MG63 (cell line): Measurements from ENCODE around the gene TRAF2. TPM values are rescaled to one million over a fixed set of nuclear protein-coding genes. Genes with fewer than 3 reads are reported as not detected.

Source experiments
- DNase-seq: peaks from one replicate; pipeline ENCODE4 v3.0.0-alpha.2; 2020
- H3K27me3 ChIP-seq: fragments of 250-450 bp; sonication (Bioruptor Pico); 2 replicates; pipeline ENCODE4 v1.5.1; 2020; ENCODE audit warnings: mild to moderate bottlenecking, moderate library complexity
- H3K36me3 ChIP-seq: fragments of 250-450 bp; sonication (Bioruptor Pico); 2 replicates; pipeline ENCODE4 v1.5.1; 2020; ENCODE audit warnings: mild to moderate bottlenecking, moderate library complexity
- H3K4me3 ChIP-seq: fragments of 250-450 bp; sonication (Bioruptor Pico); 2 replicates; pipeline ENCODE4 v1.5.1; 2020; ENCODE audit warnings: mild to moderate bottlenecking, moderate library complexity
- H3K9me3 ChIP-seq: fragments of 250-450 bp; sonication (Bioruptor Pico); 2 replicates; pipeline ENCODE4 v1.5.1; 2020; ENCODE audit warnings: mild to moderate bottlenecking, moderate library complexity
- total RNA-seq: library from RNA; depleted of rRNA; stranded (reverse); fragments of >200 nt; shearing (Covaris generic); gene quantifications from 2 replicates; pipeline ENCODE4 v1.2.3, GENCODE V29; 2014; ENCODE audit warnings: low replicate concordance

Gene TRAF2
- total RNA-seq, 1 experiment from 2014 or later = 46.5 TPM

GRCh38 chr9:136930014-136930413 is 43.7 kb downstream of the TRAF2 start:
- H3K4me3 ChIP-seq = no peak overlapping the region
- H3K27me3 ChIP-seq = no peaks in the 10 kb centered on the region
- peaks cover 62% of the 10 kb centered on the region for H3K36me3 ChIP-seq
- no peak for DNase-seq
- peaks cover 2% of the 10 kb centered on the region; the same call in 1 of the 2 replicates for H3K9me3 ChIP-seq

- peaks cover 2% of the 10 kb centered on the region; the same call in 1 of the 2 replicates for H3K9me3 ChIP-seq
- no peak for DNase-seq
- no peaks in the 10 kb centered on the region for H3K27me3 ChIP-seq
- peaks cover 48% of the 10 kb centered on the region for H3K36me3 ChIP-seq
- H3K4me3 ChIP-seq = no peak overlapping the region
These were observed 45.4 kb downstream of the TRAF2 start for GRCh38 chr9:136931611-136932130.

- Histone ChIP-seq H3K9me3 (peaks cover 2% of the 10 kb centered on the region; the same call in 1 of the 2 replicates), H3K4me3 (no peak overlapping the region), H3K27me3 (no peaks in the 10 kb centered on the region)
These were observed 48.0 kb downstream of the TRAF2 start for GRCh38 chr9:136934277-136934676.

GRCh38 chr9:136935651-136936050 is 49.3 kb downstream of the TRAF2 start:
- no peak for DNase-seq
- Histone ChIP-seq H3K9me3 (peaks cover 2% of the 10 kb centered on the region; the same call in 1 of the 2 replicates), H3K27me3 (no peaks in the 10 kb centered on the region), H3K4me3 (no peak overlapping the region), H3K36me3 (peaks cover 43% of the 10 kb centered on the region)

More at GRCh38 chr9:136934277-136934676, 48.0 kb downstream of the TRAF2 start:
- DNase-seq = no peak
- H3K36me3 ChIP-seq = peaks cover 45% of the 10 kb centered on the region

- Histone ChIP-seq H3K9me3 (no peaks in the 10 kb centered on the region; the same call in 1 of the 2 replicates), H3K4me3 (no peak overlapping the region), H3K27me3 (no peaks in the 10 kb centered on the region), H3K36me3 (peaks cover 47% of the 10 kb centered on the region)
- DNase-seq = no peak
These were observed 50.4 kb downstream of the TRAF2 start for GRCh38 chr9:136936645-136937170.

GRCh38 chr9:136937186-136938001 is 51.1 kb downstream of the TRAF2 start:
- no peaks in the 10 kb centered on the region for H3K9me3 ChIP-seq
- H3K36me3 ChIP-seq = peaks cover 50% of the 10 kb centered on the region
- no peak for DNase-seq
- no peak overlapping the region for H3K4me3 ChIP-seq
- H3K27me3 ChIP-seq = no peaks in the 10 kb centered on the region

GRCh38 chr9:136939431-136939995 is 53.2 kb downstream of the TRAF2 start:
- DNase-seq = no peak
- Histone ChIP-seq H3K27me3 (no peaks in the 10 kb centered on the region), H3K36me3 (peaks cover 47% of the 10 kb centered on the region), H3K4me3 (no peak overlapping the region), H3K9me3 (no peaks in the 10 kb centered on the region)

GRCh38 chr9:136939996-136940525 is 53.7 kb downstream of the TRAF2 start:
- Histone ChIP-seq H3K36me3 (peaks cover 42% of the 10 kb centered on the region), H3K27me3 (no peaks in the 10 kb centered on the region), H3K4me3 (no peak overlapping the region), H3K9me3 (no peaks in the 10 kb centered on the region)
- no peak for DNase-seq

GRCh38 chr9:136940526-136941230 is 54.4 kb downstream of the TRAF2 start:
- Histone ChIP-seq H3K9me3 (no peaks in the 10 kb centered on the region), H3K4me3 (no peak overlapping the region), H3K36me3 (peaks cover 42% of the 10 kb centered on the region), H3K27me3 (no peaks in the 10 kb centered on the region)
- no peak for DNase-seq

GRCh38 chr9:136941231-136942111 is 55.2 kb downstream of the TRAF2 start:
- DNase-seq = no peak
- Histone ChIP-seq H3K36me3 (peaks cover 42% of the 10 kb centered on the region), H3K27me3 (no peaks in the 10 kb centered on the region), H3K9me3 (no peaks in the 10 kb centered on the region), H3K4me3 (no peak overlapping the region)

GRCh38 chr9:136942112-136942880 is 56.0 kb downstream of the TRAF2 start:
- H3K36me3 ChIP-seq = peaks cover 42% of the 10 kb centered on the region
- no peaks in the 10 kb centered on the region for H3K27me3 ChIP-seq
- H3K4me3 ChIP-seq = no peak overlapping the region
- no peaks in the 10 kb centered on the region for H3K9me3 ChIP-seq
- no peak for DNase-seq

GRCh38 chr9:136942881-136943230 is 56.5 kb downstream of the TRAF2 start:
- H3K27me3 ChIP-seq = no peaks in the 10 kb centered on the region
- H3K36me3 ChIP-seq = peaks cover 38% of the 10 kb centered on the region
- H3K9me3 ChIP-seq = no peaks in the 10 kb centered on the region
- no peak for DNase-seq
- peak overlapping the region; percentile 83 for H3K4me3 ChIP-seq

GRCh38 chr9:136943291-136944211 is 57.2 kb downstream of the TRAF2 start:
- H3K36me3 ChIP-seq = peaks cover 38% of the 10 kb centered on the region
- DNase-seq = peak; percentile 45

GRCh38 chr9:136944212-136944518 is 57.8 kb downstream of the TRAF2 start:
- H3K4me3 ChIP-seq = peak overlapping the region; percentile 83
- no peak for DNase-seq
- no peaks in the 10 kb centered on the region for H3K27me3 ChIP-seq
- H3K9me3 ChIP-seq = no peaks in the 10 kb centered on the region
- peaks cover 38% of the 10 kb centered on the region for H3K36me3 ChIP-seq

More at GRCh38 chr9:136943291-136944211, 57.2 kb downstream of the TRAF2 start:
- Histone ChIP-seq H3K4me3 (peak overlapping the region; percentile 83), H3K27me3 (no peaks in the 10 kb centered on the region), H3K9me3 (no peaks in the 10 kb centered on the region)
